ENCODE results near the gene ALK.

Gene ALK

GRCh38 chr2:29766191-29766590, 155.2 kb downstream of the ALK start:
- TF ChIP-seq MYC (IDR thresholded peaks at IDR 0.05; ENCODE audit: low read depth, low read length) (no peak), MAX (IDR thresholded peaks at IDR 0.05; ENCODE audit: low read depth, low read length) (no peak), POLR2A (IDR thresholded peaks at IDR 0.05; ENCODE audit: extremely low read depth, insufficient read length) (no peak), CTCF (IDR thresholded peaks at IDR 0.05; ENCODE audit: low read depth, low read length) (no peak)
- DNase-seq (ENCODE audit: low read depth): no peak
- H3K4me3 ChIP-seq (ENCODE audit: low read depth, low read length): no peak overlapping the region

- TF ChIP-seq MAX (IDR thresholded peaks at IDR 0.05; ENCODE audit: low read depth, low read length) (no peak), CTCF (IDR thresholded peaks at IDR 0.05; ENCODE audit: low read depth, low read length) (no peak), POLR2A (IDR thresholded peaks at IDR 0.05; ENCODE audit: extremely low read depth, insufficient read length) (no peak), MYC (IDR thresholded peaks at IDR 0.05; ENCODE audit: low read depth, low read length) (no peak)
- DNase-seq (ENCODE audit: low read depth): no peak
- H3K4me3 ChIP-seq (ENCODE audit: low read depth, low read length): no peak overlapping the region
Measured at GRCh38 chr2:29765721-29766120, 155.7 kb downstream of the ALK start.

GRCh38 chr2:29763371-29763770, 158.0 kb downstream of the ALK start:
- H3K4me3 ChIP-seq (ENCODE audit: low read depth, low read length): no peak overlapping the region
- no peak for DNase-seq (ENCODE audit: low read depth)
- TF ChIP-seq MYC (IDR thresholded peaks at IDR 0.05; ENCODE audit: low read depth, low read length) (no peak), CTCF (IDR thresholded peaks at IDR 0.05; ENCODE audit: low read depth, low read length) (no peak), POLR2A (IDR thresholded peaks at IDR 0.05; ENCODE audit: extremely low read depth, insufficient read length) (no peak), MAX (IDR thresholded peaks at IDR 0.05; ENCODE audit: low read depth, low read length) (no peak)

GRCh38 chr2:29762239-29762638, 159.1 kb downstream of the ALK start:
- no peak for DNase-seq (ENCODE audit: low read depth)
- no peak overlapping the region for H3K4me3 ChIP-seq (ENCODE audit: low read depth, low read length)
- TF ChIP-seq MYC (IDR thresholded peaks at IDR 0.05; ENCODE audit: low read depth, low read length): no peak
- no peak for TF ChIP-seq POLR2A (IDR thresholded peaks at IDR 0.05; ENCODE audit: extremely low read depth, insufficient read length)
- no peak for TF ChIP-seq CTCF (IDR thresholded peaks at IDR 0.05; ENCODE audit: low read depth, low read length)
- no peak for TF ChIP-seq MAX (IDR thresholded peaks at IDR 0.05; ENCODE audit: low read depth, low read length)

GRCh38 chr2:29761278-29761677, 160.1 kb downstream of the ALK start:
- no peak for TF ChIP-seq MAX (IDR thresholded peaks at IDR 0.05; ENCODE audit: low read depth, low read length)
- no peak for TF ChIP-seq CTCF (IDR thresholded peaks at IDR 0.05; ENCODE audit: low read depth, low read length)
- no peak for TF ChIP-seq MYC (IDR thresholded peaks at IDR 0.05; ENCODE audit: low read depth, low read length)
- TF ChIP-seq POLR2A (IDR thresholded peaks at IDR 0.05; ENCODE audit: extremely low read depth, insufficient read length): no peak

GRCh38 chr2:29760008-29760407, 161.4 kb downstream of the ALK start:
- TF ChIP-seq POLR2A (IDR thresholded peaks at IDR 0.05; ENCODE audit: extremely low read depth, insufficient read length): no peak
- TF ChIP-seq CTCF (IDR thresholded peaks at IDR 0.05; ENCODE audit: low read depth, low read length): no peak
- TF ChIP-seq MAX (IDR thresholded peaks at IDR 0.05; ENCODE audit: low read depth, low read length): no peak
- no peak for TF ChIP-seq MYC (IDR thresholded peaks at IDR 0.05; ENCODE audit: low read depth, low read length)

More at GRCh38 chr2:29761278-29761677, 160.1 kb downstream of the ALK start:
- DNase-seq (ENCODE audit: low read depth): no peak
- H3K4me3 ChIP-seq (ENCODE audit: low read depth, low read length): no peak overlapping the region

More at GRCh38 chr2:29760008-29760407, 161.4 kb downstream of the ALK start:
- no peak overlapping the region for H3K4me3 ChIP-seq (ENCODE audit: low read depth, low read length)
- no peak for DNase-seq (ENCODE audit: low read depth)

All from NB4 (cell line).